ENCODE data around the gene BACH2.

DNA sequence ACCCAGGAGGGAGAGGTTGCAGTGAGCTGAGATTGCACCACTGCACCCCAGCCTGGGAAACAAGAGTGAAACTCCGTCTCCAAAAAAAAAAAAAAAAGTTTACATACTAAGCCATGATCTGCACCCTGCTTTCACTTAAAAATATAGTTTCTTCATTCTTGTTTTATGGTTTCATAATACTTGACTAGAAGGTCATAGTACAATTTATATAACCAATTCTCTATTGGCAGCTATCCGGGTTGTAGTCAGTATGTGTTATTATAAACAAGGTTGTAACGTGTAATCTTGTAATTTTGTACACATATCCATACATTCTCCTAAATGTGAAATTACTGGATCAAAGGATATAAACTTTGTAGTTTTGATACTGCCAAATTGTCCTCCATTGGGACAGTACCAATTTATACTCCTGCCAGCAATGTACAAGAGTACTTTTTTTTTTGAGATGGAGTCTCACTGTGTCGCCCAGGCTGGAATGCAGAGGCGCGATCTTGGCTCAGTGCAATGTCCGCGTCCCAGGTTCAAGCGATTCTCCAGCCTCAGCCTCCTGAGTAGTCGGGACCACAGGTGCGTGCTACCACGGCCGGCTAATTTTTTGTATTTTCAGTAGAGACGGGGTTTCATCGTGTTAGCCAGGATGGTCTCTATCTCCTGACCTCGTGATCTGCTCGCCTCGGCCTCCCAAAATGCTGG lies 257.5 kb downstream of the BACH2 start:
- TF ChIP-seq, protein P1, sequence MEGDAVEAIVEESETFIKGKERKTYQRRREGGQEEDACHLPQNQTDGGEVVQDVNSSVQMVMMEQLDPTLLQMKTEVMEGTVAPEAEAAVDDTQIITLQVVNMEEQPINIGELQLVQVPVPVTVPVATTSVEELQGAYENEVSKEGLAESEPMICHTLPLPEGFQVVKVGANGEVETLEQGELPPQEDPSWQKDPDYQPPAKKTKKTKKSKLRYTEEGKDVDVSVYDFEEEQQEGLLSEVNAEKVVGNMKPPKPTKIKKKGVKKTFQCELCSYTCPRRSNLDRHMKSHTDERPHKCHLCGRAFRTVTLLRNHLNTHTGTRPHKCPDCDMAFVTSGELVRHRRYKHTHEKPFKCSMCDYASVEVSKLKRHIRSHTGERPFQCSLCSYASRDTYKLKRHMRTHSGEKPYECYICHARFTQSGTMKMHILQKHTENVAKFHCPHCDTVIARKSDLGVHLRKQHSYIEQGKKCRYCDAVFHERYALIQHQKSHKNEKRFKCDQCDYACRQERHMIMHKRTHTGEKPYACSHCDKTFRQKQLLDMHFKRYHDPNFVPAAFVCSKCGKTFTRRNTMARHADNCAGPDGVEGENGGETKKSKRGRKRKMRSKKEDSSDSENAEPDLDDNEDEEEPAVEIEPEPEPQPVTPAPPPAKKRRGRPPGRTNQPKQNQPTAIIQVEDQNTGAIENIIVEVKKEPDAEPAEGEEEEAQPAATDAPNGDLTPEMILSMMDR (IDR thresholded peaks at IDR 0.05) = no peak
- no peak for TF ChIP-seq POLR2A (IDR thresholded peaks at IDR 0.05)
- TF ChIP-seq EP300 (IDR thresholded peaks at IDR 0.05) = no peak

All from upper lobe of left lung (tissue), 4 donors.